Measurements from ENCODE around the gene CYTL1. TPM values are rescaled to one million over a fixed set of nuclear protein-coding genes. Genes with fewer than 3 reads are reported as not detected.

Gene CYTL1
- total RNA-seq, 1 experiment from 2014 or later: not detected

GRCh38 chr4:5039800-5040199 is 20.5 kb upstream of the CYTL1 start:
- H3K27me3 ChIP-seq (ENCODE audit: insufficient read depth, low read depth): peaks cover 25% of the 10 kb centered on the region
- H3K4me2 ChIP-seq: no peak overlapping the region
- peaks cover 15% of the 10 kb centered on the region; the same call in 1 of the 2 replicates for H3K4me1 ChIP-seq (replicated peaks; ENCODE audit: insufficient read depth)
- H3K79me2 ChIP-seq (ENCODE audit: low read depth): no peaks in the 10 kb centered on the region
- TF ChIP-seq EZH2 (IDR thresholded peaks at IDR 0.05; ENCODE audit: low read depth) (no peak), CTCF (conservative IDR thresholded peaks at IDR 0.05) (no peak)
- ChIA-PET CTCF (no interaction called here), POLR2A (ENCODE audit: unreplicated experiment) (no interaction called here)
- no peaks in the 10 kb centered on the region for H3K36me3 ChIP-seq (ENCODE audit: low read depth)
- no peak for DNase-seq
- H3K9me2 ChIP-seq (ENCODE audit: insufficient read depth): no peaks in the 10 kb centered on the region
- no TSS peak for BruUV-seq (replicated peaks)
- H3F3A ChIP-seq (ENCODE audit: insufficient read depth, low read depth): peaks cover 7% of the 10 kb centered on the region
- no peak overlapping the region for H2AFZ ChIP-seq
- intact Hi-C loops (cut with micrococcal nuclease; ENCODE audit: unreplicated experiment): no loop called here
- no peaks in the 10 kb centered on the region for H4K20me1 ChIP-seq (ENCODE audit: insufficient read depth)
- no peak overlapping the region for H3K27ac ChIP-seq
- no peaks in the 10 kb centered on the region for H3K9me3 ChIP-seq (ENCODE audit: insufficient read depth, low read depth)
- no peak overlapping the region for H3K4me3 ChIP-seq

GRCh38 chr4:5037553-5038551 is 18.6 kb upstream of the CYTL1 start:
- no peak overlapping the region for H3K27ac ChIP-seq
- peaks cover 7% of the 10 kb centered on the region for H3F3A ChIP-seq (ENCODE audit: insufficient read depth, low read depth)
- H3K4me1 ChIP-seq (replicated peaks; ENCODE audit: insufficient read depth): peaks cover 15% of the 10 kb centered on the region; the same call in 1 of the 2 replicates
- H3K4me3 ChIP-seq: no peak overlapping the region
- ChIA-PET POLR2A (ENCODE audit: unreplicated experiment) (no interaction called here), CTCF (interaction anchor here (0.6 kb wide), 1 partner anchor 13 kb away, joined by 3 read pairs; no protein-coding TSS in a partner anchor)
- H3K4me2 ChIP-seq: peak overlapping the region; percentile 37
- BruUV-seq (replicated peaks): no TSS peak
- no peaks in the 10 kb centered on the region for H3K9me3 ChIP-seq (ENCODE audit: insufficient read depth, low read depth)
- intact Hi-C loops (cut with micrococcal nuclease; ENCODE audit: unreplicated experiment): no loop called here
- no peaks in the 10 kb centered on the region for H3K79me2 ChIP-seq (ENCODE audit: low read depth)
- H2AFZ ChIP-seq: no peak overlapping the region
- H3K36me3 ChIP-seq (ENCODE audit: low read depth): no peaks in the 10 kb centered on the region
- TF ChIP-seq EZH2 (IDR thresholded peaks at IDR 0.05; ENCODE audit: low read depth) (no peak), CTCF (conservative IDR thresholded peaks at IDR 0.05) (no peak)
- peaks cover 8% of the 10 kb centered on the region; the same call in 1 of the 2 replicates for H3K27me3 ChIP-seq (ENCODE audit: insufficient read depth, low read depth)
- no peaks in the 10 kb centered on the region for H3K9me2 ChIP-seq (ENCODE audit: insufficient read depth)
- DNase-seq: peak in 1 of 2 experiments; percentile 91
- no peaks in the 10 kb centered on the region for H4K20me1 ChIP-seq (ENCODE audit: insufficient read depth)

- Histone ChIP-seq H3K9me2 (ENCODE audit: insufficient read depth) (no peaks in the 10 kb centered on the region), H3K79me2 (ENCODE audit: low read depth) (no peaks in the 10 kb centered on the region), H3K36me3 (ENCODE audit: low read depth) (no peaks in the 10 kb centered on the region), H3K4me1 (replicated peaks; ENCODE audit: insufficient read depth) (peaks cover 15% of the 10 kb centered on the region; the same call in 1 of the 2 replicates), H3K9me3 (ENCODE audit: insufficient read depth, low read depth) (no peaks in the 10 kb centered on the region), H3K4me3 (no peak overlapping the region), H3K4me2 (no peak overlapping the region), H2AFZ (no peak overlapping the region), H4K20me1 (ENCODE audit: insufficient read depth) (no peaks in the 10 kb centered on the region), H3F3A (ENCODE audit: insufficient read depth, low read depth) (peaks cover 7% of the 10 kb centered on the region), H3K27me3 (ENCODE audit: insufficient read depth, low read depth) (no peaks in the 10 kb centered on the region), H3K27ac (no peak overlapping the region)
- ChIA-PET POLR2A (ENCODE audit: unreplicated experiment) (no interaction called here), CTCF (no interaction called here)
- no TSS peak for BruUV-seq (replicated peaks)
- intact Hi-C loops (cut with micrococcal nuclease; ENCODE audit: unreplicated experiment): no loop called here
- TF ChIP-seq EZH2 (IDR thresholded peaks at IDR 0.05; ENCODE audit: low read depth): no peak
- TF ChIP-seq CTCF (conservative IDR thresholded peaks at IDR 0.05): no peak
- no peak for DNase-seq
These were observed 17.0 kb upstream of the CYTL1 start for GRCh38 chr4:5036239-5036638.

Measured in PC-9 (cell line).